Stimulated activated CD4-positive, alpha-beta T cell treated with anti-CD3 and anti-CD28 coated beads, Interleukin-12 subunit alpha, Interleukin-12 subunit beta, amount 100 ng/mL, for 48 hours (primary cell): ENCODE measurements around the gene CACNA1D.

Source experiments
- DNase-seq, 3 donors: peaks; one replicate each; pipeline ENCODE4 v3.0.0-alpha.2; 2020; ENCODE audit warnings: low read depth in 2 of 3, low spot score in 1 of 3

CACNA1D gene

DNA sequence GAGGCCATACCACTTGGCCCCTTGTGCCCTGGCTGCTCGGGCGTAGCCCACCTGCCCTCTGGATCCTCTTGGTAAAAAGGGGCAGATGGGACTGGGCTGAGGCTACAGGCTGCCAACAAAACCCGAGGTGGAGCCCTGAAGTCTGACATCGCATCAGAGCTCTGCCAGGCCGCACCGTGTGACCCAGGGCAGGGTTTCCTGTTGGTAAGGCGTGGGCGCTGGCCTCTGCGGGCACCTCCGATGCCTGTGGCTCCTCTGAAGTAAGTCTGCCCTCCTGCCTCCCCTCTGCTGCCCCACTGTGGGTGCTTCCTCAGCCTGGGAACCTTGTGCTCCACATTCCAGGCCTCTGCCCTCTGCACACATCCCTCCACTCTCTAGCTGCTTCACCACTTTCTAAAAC is 342.9 kb downstream of the CACNA1D start:
- no peak for DNase-seq

DNA sequence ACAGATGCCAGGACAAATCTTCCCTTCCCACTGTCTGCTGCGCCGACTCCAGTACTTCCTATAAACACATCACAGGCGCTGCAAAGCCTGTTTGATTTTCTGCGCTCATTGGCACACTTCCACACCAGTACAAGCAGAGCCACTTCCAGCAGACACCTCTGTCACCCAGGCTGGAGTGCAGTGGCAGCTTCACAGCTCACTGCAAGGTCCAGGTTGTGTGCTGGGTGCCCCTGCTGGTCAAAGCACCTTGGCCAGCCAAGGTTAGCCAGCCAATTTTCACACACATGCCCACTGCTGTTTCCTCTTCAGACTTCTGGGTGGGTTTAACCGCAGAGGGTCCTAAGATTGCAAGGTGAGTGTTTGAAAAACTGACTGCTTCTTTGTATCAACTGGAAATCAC is 346.9 kb downstream of the CACNA1D start:
- DNase-seq, result no peak

DNA sequence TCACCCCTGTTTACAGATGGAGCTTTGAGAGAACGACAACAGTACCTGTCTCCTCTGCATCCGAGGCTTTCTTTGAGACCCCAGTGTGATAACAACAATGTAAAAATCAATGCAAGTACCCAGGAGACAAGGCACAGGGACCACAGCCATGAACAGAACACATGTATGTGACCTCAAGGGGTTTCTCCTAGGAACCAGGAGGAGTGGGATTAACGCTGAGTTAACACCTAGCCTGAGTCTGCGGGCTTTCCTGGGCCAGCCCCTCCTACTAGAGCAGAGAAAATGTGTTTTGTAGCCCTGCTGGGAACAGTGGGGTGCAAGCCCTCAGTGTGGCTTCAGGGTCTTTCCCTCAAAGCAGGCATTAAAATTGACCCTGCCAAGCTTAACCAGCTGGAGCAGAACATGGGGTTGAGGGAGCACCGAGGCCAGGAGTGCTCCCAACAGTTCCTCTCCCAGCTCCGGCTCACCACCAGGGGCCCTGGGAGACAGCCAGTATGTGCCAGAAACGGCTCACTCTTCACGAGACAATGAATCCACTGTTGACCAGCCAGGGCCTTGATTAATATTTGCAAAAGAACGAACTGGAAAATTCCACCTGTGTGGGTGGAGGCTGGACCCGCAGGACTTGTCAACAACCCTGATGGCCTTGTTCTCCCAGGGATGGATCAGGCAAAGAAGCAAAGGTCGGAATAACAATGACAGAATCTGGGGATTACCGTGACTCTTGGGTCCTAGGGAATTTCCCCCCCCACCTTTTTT is 348.2 kb downstream of the CACNA1D start:
- DNase-seq, result no peak

DNA sequence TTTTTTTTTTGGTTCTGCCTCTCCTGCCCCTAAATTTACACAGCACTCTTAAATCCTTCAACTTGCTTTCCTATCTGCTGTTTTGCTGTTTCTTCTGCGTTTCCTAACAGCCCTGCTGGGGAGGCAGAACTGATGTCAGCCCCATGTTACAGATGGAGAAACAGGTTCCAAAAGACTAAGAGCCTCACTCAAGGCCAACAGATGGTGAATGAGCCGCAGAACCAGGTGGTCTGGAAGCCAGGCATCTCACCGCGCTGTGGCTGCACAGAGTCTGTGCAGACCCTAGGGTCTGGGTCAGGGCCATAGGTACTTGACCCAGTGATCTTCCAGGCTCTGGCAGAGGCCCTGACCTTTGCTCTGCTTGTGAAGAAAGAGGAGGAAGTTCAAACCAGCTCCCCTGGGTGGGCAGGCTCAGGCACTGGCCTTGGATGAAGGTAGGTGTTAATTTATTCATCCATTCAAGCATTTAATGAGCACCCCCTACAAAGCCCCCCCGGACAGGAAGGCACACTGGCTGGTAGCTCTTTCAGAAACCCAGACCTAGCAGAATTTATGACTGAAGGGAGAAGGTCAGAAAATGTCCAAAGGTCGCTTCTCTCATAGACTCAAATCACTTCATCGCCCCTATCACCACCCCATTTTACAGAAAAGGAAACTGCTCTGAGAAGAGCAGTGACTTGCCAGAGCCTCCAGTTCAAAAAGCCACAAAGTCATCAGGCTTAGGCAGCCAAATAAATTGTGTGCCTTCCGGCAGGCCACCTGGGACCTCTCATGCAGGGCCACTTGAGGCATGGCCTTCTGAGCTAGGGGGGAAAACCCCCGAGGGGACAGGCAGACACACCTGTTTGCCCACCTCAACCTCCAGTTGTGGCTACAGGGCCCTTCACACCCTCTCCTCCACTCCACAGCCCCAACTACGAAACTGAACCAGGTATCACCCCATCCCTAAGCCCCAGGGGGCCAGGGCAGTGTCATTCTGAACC is 349.1 kb downstream of the CACNA1D start:
- no peak for DNase-seq

DNA sequence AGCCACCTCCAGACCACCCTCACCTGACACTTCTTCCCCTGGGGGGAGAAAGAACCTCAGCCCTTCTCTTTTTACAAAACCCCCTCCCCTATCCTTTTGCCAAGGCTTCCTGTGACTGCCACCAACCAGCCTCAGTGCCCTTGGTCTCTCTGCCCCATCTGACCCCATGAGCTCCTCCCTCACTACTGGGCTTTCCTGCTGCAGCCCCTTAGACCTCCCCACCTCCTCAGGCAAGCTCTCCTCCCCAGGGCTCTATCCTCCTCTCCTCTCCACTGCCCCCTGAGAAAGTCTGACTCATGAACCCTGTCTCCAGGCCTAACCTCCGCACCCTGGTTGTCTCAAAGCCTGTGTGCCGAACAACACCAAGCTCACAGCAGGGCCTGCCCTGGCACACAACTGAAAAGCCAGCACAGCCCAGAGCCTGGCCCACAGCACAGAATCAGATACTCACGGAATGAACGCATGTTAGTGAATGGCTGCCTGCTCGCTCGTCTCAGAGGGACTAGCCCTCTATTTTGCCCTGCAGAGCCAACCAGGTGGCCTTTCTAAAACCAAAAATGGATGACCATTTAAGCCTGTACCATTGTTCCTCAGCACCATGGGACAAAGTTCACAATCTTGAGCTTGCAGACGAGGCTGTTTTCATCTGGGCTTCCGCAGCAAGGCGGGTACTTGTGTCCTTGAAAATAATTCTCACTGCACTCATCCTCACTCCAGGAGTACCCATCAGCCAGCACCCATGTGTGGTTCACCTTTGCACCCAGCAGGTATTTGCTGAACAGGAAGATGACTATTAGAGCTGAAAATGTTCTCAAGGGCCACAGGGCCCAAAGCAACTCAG is 350.1 kb downstream of the CACNA1D start:
- no peak for DNase-seq

DNA sequence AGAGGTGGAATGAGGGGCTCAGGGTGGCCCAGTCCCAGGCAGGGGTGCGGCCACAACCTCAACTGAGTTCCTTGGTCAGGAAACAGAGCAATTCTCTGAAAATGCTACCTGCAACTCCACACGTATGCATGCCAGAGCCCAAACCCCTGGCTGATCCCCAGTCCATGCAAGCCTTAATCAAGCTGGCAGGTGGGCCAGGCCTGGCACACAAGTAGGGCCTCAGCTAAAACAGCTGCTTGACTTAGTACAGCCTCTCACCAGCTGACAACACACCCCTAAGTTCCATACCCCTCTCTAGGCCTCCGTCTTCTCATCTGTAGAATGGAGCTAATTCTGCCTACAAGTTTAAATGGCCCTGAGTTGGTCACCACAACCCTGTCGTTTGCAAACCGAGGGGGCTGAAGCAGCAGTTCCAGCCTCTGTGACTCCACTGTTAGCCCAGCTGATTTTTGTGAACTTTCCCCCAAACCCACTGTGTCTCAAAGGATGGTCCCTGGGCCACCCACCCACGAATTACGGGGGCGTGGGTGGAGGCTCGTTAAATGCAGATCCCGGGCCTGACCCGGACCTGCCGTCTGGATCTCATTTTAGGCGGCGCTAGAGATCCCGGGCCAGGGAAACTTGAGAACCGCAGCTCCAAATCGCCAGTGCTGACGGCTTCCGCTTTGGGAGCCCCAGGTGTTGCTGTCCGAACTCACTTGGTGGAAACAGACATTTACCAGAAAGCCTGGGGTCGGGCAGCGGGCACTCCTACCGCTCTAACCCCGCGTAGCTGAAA is 350.9 kb downstream of the CACNA1D start:
- no peak for DNase-seq

DNA sequence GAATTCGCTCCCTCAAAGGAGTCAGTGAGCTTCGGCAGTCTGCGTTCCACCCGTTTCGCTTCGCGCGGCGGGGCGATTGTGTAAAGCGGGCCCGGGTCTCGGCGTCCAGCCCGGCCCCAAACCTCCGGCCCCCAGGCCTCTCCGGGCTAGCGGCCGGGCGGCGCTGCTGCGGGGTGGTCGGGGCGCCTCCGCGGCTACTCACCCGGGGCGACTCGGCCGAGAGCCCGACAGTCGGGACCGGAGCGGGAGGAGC is 351.4 kb downstream of the CACNA1D start:
- DNase-seq, result no peak

DNA sequence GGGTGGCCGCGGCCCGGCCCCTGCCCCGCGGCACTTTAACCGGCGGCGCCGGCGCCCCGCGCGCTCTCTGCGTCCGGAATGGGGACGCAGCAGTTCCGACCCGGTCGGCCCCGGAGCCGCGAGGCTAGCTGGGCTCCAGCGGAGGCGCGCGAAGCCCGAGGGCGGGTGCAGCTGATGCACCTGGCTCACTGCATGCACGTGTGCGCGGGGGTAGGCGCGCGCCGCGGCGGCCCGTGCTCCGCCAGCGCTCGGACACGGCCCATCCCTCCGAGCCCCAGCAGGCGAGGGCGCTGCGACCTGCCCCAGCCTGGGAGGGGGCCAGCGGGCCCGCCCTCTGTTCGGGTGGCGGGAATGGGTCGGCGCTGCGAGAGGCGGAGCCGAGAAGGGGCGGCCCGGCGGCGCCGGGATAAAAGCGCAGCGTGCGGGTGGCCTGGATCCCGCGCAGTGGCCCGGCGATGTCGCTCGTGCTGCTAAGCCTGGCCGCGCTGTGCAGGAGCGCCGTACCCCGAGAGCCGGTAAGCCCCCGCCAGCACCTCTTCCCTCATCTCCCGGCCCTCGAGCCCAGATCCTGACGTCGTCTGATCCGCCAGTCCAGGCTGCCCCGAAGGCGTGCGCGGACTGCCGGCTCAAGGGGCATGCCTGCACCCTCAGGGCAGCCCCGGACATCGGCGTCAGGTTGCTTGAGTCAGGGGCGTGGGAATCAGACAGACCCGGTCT is 351.9 kb downstream of the CACNA1D start, which contains the start of the genes CHDH and IL17RB:
TSS of gene CHDH (minus strand) at position 286 of the 717 bp plus-strand sequence. CDS start 22,411 bp downstream, outside the sequence.
TSS of gene IL17RB (plus strand) at position 435 of the 717 bp plus-strand sequence. CDS start at position 456, 21 bp downstream.
- peak in 1 of 3 donors; percentile 9 for DNase-seq

DNA sequence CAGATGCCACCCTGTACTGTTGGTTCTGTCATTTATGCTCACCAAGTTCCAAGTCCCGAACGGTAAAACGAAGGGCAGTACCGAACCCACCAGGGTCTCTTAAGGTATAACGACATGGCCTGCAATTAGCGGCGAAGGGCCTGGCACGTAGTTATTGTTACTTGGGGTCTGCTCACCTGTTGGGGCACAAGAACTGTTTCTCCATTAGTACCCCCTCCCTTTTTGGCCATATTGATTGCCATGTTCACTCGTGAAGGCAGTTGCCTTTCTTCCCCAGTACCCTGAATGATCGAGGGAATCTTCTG is 352.4 kb downstream of the CACNA1D start:
- no peak for DNase-seq

DNA sequence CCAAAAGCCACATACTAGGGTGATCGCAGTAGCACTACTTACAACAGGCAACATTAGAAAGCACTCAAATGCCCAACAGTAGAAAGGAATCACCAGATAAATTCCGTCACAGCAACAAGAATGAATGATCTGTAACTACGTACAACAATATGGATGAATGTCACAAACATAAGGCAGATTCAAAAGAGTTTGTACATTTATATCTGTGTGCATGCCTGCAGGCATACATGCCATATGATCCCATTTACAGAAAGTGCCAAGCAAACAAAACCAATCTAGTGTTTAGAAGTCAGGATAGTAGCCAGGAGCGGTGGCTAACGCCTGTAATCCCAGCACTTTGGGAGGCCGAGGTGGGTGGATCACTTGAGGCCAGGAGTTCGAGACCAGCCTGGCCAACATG is 355.5 kb downstream of the CACNA1D start:
- no peak for DNase-seq

DNA sequence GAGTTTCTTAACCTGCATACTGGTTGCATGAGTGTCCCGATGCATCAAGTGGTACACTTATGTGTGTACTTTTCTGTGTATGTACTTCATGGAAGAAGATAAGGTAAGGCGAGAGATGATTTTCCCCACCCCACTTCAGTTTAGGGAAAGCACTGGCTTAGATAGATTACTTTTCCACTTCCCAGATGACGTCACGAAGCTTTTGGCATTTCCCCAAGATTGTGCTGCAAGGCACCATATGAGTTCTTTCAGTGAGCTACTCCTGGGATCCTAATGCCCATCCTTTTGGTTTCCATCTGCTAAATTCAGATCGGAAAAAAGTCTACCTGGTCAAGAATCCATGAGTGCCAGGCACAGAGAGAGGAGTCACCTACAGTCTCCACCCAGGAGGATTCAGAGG is 356.5 kb downstream of the CACNA1D start:
- no peak for DNase-seq

DNA sequence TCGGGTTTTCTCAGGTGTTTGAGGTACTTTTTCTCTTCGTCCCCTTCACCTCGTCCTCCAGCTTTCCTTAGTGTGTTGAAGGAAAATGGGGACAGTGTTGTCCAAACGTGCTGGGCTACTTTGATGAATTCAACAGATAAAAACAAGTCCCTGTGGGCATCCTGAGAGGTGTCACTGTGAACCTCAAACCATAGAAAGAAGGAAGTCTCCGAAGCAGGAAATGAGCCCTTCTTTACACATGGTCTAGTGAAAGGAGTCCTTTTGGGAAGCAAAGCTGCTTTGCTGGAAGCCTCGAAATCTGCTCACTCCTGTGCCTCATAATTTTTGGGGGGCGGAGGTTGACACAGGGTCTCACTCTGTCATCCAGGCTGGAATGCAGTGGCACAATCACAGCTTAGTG is 362.6 kb downstream of the CACNA1D start:
- DNase-seq, result no peak

DNA sequence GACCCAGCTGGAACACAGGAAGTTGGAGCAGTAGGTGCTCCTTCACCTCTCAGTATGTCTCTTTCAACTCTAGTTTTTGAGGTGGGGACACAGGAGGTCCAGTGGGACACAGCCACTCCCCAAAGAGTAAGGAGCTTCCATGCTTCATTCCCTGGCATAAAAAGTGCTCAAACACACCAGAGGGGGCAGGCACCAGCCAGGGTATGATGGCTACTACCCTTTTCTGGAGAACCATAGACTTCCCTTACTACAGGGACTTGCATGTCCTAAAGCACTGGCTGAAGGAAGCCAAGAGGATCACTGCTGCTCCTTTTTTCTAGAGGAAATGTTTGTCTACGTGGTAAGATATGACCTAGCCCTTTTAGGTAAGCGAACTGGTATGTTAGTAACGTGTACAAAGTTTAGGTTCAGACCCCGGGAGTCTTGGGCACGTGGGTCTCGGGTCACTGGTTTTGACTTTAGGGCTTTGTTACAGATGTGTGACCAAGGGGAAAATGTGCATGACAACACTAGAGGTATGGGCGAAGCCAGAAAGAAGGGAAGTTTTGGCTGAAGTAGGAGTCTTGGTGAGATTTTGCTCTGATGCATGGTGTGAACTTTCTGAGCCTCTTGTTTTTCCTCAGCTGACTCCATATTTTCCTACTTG is 363.8 kb downstream of the CACNA1D start:
- DNase-seq, result no peak

DNA sequence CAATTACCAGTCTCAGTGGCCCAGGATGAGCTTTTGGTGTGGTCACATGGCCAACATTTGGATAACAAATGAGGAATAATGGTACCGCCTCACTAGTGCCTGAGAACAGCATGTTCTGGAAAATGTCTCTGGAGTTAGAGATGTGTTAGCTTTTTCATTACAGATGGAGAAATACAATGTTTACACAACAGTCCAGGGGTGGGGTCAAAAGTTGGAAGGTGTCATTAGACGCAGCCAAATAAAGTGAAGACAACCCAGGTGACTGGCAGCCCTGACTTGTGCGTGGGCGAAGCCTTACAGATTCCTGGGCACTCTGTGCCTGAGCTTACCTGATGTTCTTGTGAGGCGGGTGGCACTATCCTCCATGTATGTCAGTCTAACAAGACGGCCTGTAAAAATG is 364.8 kb downstream of the CACNA1D start:
- no peak for DNase-seq

DNA sequence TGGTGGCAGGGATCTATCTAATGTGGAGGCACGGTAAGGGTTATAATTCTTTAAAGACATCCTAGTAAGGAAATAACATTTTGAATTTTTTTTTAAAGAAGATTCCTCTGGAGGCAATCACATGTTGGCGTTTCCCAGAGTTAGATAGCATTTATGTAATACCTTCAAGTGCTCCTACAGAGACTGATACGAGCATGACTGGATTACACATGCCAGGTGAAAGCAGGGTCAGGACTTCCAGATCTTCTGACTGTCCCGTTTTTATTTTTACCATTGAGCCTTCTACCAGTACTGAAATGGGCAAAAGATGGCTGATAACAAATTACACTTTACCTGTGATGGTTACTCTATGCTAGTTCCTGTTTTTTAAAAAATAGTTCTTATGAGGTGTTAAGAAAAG is 365.8 kb downstream of the CACNA1D start:
- no peak for DNase-seq

DNA sequence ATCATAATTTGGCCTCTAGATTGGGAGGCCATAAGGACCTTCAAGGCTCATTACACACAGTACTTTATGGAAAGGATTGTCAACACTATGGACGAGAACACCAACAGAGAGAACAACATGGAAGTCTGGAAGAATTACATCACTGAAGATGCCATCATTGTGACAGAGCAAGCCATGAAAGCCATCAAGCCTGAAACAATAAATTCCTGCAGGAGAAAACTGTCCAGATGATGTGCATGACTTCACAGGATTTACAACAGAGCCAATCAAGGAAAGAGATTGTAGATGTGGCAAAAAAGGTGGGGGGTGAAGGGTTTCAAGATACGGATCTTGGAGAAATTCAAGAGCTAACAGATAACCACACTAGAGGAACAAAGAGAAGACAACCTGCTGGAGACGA is 367.8 kb downstream of the CACNA1D start:
- no peak for DNase-seq

DNA sequence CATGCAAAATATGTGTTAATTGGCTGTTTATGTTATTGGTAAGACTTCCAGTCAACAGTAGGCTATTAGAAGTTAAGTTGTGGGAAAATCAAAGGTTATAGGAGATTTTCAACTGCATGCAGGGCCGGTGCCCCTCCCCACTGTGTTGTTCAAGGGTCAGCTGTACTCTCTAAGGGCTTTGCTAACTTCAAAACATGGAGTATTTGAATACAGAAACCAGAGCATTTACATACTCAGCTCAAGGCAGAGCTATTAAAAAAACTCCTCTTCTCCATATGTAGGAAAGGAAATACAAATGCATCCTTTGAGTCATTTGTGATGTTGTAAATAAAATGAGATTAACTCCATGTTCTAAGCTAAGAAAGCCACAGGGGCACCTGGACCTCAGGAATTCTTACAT is 368.7 kb downstream of the CACNA1D start:
- no peak for DNase-seq
